NCI-H2227 treated with DMSO at 0.1 percent for 48 hours (cell line): Measurements from ENCODE around the gene KDM8.

Experiments used
- DNase-seq: peaks from one replicate; lab custom pipeline; 2025; lab: John Stamatoyannopoulos, UW

KDM8 gene

GRCh38 chr16:27215660-27216059 lies 12.3 kb downstream of the KDM8 start:
- DNase-seq, result no peak

GRCh38 chr16:27216297-27216885 lies 13.1 kb downstream of the KDM8 start:
- no peak for DNase-seq

- no peak for DNase-seq
Measured at GRCh38 chr16:27217256-27217655, 13.9 kb downstream of the KDM8 start.

- no peak for DNase-seq
Measured at GRCh38 chr16:27218756-27219155, 15.4 kb downstream of the KDM8 start.

- DNase-seq, result no peak
Measured at GRCh38 chr16:27219161-27219560, 15.8 kb downstream of the KDM8 start.

- no peak for DNase-seq
Measured at GRCh38 chr16:27220120-27220519, 16.8 kb downstream of the KDM8 start.

- no peak for DNase-seq
Measured at GRCh38 chr16:27220527-27220926, 17.2 kb downstream of the KDM8 start.

- DNase-seq, result no peak
Measured at GRCh38 chr16:27220991-27221390, 17.7 kb downstream of the KDM8 start.

- no peak for DNase-seq
Measured at GRCh38 chr16:27221576-27222248, 18.4 kb downstream of the KDM8 start.

- peak; percentile 51 for DNase-seq
Measured at GRCh38 chr16:27222249-27223225, 19.2 kb downstream of the KDM8 start.

- DNase-seq, result no peak
Measured at GRCh38 chr16:27223226-27223610, 19.9 kb downstream of the KDM8 start.

GRCh38 chr16:27223701-27224100 lies 20.4 kb downstream of the KDM8 start:
- no peak for DNase-seq

GRCh38 chr16:27224271-27224737 lies 21.0 kb downstream of the KDM8 start:
- DNase-seq, result no peak

GRCh38 chr16:27224741-27225300 lies 21.5 kb downstream of the KDM8 start:
- DNase-seq, result no peak

GRCh38 chr16:27225536-27226360 lies 22.4 kb downstream of the KDM8 start:
- DNase-seq, result no peak

- DNase-seq, result no peak
Measured at GRCh38 chr16:27226476-27226875, 23.1 kb downstream of the KDM8 start.

GRCh38 chr16:27226976-27227705 lies 23.8 kb downstream of the KDM8 start:
- no peak for DNase-seq

GRCh38 chr16:27228045-27228444 lies 24.7 kb downstream of the KDM8 start:
- no peak for DNase-seq

GRCh38 chr16:27228621-27229501 lies 25.5 kb downstream of the KDM8 start:
- no peak for DNase-seq
